RWPE1 (cell line): ENCODE data around the gene ATP11A.

Source experiments
- CTCF ChIA-PET: fragments of 350-600 bp; sonication (Branson Sonifier 250); formaldehyde crosslinking; extraction: SDS; loops from one replicate; lab custom pipeline; 2021; lab: Yijun Ruan, JAX
- POLR2A ChIA-PET: fragments of 400-600 bp; formaldehyde crosslinking; extraction: SDS; loops from one replicate; lab custom pipeline; 2020; ENCODE audit warnings: antibody characterized with exemption; ENCODE audit not compliant: low non-redundant PET; lab: Yijun Ruan, JAX
- DNase-seq: peaks from one replicate; pipeline ENCODE4 v3.0.0; 2012; ENCODE audit warnings: low spot score
- H3K27ac ChIP-seq: fragments of 450-650 bp; 2 replicates; pipeline ENCODE4 v1.5.1; 2017
- TF ChIP-seq, protein P1 (sequence below): fragments of 450-650 bp; conservative IDR thresholded peaks from 2 replicates; pipeline ENCODE4 v1.5.1; 2017; ENCODE audit warnings: low read depth, mild to moderate bottlenecking

The ATP11A gene

DNA sequence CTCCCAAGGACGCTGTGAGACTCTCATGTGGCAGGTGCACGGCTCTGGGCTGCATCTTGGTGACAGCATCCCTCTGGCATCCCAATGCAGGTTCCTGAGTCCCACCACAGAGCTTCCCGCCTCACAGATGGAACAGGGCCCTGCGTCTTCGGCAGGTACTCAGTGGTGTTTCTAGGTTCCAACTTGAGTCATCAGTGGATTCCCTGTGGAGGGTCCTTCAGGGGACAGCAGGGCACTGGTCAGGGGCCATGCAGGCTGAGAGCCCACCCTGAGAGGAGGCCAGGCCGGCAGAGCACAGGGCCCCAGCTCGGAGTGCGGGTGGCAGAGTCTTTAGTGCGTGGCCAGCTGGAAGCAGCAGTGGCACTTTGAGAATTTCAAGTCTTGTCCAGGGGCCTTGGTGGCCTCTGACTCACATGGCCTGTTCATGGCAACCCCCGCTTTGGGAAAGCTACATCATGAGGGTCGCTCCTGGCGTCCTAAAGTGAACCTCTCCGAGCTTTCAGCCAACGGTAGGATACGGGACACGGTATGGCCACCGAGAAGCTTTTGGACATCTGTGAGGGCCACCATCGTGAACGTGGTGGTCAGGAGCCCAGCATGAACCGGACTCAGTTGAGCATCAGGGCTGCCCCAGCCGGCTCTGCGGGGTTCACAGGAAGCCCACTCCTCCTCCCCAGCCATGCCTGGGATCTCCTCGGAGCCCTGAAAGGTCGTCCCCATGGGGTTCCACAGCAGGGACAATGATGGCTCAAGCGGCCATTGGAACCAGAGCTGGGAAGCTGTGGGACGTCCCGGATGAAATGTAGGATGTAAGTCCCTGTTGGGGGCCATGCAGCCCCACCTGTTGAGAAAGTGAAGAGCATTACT lies 207.1 kb downstream of the ATP11A start:
- ChIA-PET CTCF (interaction anchor here (0.6 kb wide), 1 partner anchor 11 kb away, joined by 3 read pairs; no protein-coding TSS in a partner anchor), POLR2A (no interaction called here)
- H3K27ac ChIP-seq: no peak overlapping the region
- TF ChIP-seq, protein P1, sequence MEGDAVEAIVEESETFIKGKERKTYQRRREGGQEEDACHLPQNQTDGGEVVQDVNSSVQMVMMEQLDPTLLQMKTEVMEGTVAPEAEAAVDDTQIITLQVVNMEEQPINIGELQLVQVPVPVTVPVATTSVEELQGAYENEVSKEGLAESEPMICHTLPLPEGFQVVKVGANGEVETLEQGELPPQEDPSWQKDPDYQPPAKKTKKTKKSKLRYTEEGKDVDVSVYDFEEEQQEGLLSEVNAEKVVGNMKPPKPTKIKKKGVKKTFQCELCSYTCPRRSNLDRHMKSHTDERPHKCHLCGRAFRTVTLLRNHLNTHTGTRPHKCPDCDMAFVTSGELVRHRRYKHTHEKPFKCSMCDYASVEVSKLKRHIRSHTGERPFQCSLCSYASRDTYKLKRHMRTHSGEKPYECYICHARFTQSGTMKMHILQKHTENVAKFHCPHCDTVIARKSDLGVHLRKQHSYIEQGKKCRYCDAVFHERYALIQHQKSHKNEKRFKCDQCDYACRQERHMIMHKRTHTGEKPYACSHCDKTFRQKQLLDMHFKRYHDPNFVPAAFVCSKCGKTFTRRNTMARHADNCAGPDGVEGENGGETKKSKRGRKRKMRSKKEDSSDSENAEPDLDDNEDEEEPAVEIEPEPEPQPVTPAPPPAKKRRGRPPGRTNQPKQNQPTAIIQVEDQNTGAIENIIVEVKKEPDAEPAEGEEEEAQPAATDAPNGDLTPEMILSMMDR: no peak
- no peak for DNase-seq

DNA sequence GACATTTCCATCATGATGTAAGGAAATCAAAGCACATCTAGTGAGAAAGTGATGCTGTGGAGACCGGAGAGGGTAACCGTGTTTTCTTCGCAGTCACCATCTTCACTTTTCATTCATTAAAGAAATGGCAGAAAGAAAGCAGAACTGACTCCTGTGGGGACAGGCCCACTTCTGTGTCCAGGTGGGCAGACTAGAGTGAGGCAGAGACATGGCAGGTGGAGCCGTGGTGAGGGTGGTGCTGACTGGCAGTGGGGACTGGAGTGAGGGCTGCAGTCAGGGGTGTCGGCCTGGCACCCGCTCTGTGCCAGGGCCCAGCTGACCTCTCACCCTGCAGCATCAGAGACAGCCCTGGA lies 207.7 kb downstream of the ATP11A start:
- no peak overlapping the region for H3K27ac ChIP-seq
- ChIA-PET POLR2A (no interaction called here), CTCF (no interaction called here)

DNA sequence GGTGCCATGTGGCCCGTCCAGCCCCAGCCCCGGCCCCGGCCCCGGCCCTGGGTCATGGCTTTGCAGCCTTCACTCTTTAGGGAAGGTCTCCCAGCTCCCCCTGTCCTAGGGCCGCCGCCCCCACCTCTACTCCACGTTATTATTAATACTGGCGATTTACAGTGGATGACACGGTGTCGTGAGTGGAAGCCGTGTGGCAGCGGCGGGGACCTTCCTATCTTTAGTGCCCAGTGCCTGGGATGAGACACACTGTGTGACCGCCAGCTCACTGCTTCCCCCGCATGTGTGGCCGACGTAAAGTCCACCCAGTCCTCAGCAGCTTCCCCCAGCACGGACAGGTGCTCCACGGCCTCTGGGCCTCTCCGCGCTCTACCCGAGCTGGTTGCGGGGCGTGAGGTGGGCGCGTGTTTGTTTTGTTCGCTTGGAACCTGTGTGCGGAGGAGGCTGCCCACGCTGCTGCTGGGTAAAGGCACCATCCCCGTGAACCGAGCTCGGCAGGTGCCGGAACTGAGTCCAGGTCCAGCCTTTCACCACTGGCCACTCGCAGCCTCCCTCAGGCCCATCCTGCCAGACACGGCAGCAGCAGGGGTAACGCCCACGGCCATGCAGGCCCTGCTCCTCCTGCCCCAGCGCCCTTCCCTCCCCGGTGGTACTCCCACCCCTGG lies 208.2 kb downstream of the ATP11A start:
- TF ChIP-seq, protein P1: no peak
- no peak for DNase-seq
- no peak overlapping the region for H3K27ac ChIP-seq
- ChIA-PET POLR2A (no interaction called here), CTCF (no interaction called here)

More for the DNA sequence above, 207.7 kb downstream of the ATP11A start:
- DNase-seq: no peak
- TF ChIP-seq, protein P1: no peak

DNA sequence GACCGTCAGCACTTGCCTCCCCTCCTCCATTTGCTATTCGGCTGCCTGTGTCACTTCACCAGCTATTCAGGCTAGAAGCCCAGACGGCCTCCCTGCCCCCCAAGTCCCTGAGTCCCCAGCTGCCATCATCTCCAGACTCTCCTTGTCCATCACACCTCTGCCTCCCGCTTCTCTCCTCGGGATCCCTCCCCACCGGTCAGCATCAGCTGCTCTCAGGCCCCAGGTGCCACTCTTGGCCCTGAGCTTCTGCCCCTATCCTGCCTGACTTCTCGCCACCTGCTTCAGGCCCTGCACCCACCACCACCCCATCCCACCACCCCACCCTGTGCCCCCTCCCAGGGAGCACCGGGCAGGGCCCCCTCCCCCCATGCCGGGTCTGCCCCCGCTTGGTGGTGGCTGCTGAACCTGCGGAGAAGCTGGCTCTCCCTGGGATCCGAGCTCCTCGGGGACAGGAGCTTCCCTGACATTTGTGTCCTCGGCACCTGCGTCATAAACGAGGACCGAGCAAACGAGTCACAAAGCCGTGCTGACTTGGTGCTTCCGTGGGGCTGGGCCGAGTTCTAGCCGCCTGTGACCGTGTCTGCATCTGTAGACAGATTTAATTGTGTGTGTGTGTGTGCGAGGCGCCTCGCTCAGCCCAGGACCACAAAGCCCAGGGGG lies 208.9 kb downstream of the ATP11A start:
- no peak overlapping the region for H3K27ac ChIP-seq
- DNase-seq: no peak
- ChIA-PET CTCF (no interaction called here), POLR2A (no interaction called here)
- TF ChIP-seq, protein P1: no peak

DNA sequence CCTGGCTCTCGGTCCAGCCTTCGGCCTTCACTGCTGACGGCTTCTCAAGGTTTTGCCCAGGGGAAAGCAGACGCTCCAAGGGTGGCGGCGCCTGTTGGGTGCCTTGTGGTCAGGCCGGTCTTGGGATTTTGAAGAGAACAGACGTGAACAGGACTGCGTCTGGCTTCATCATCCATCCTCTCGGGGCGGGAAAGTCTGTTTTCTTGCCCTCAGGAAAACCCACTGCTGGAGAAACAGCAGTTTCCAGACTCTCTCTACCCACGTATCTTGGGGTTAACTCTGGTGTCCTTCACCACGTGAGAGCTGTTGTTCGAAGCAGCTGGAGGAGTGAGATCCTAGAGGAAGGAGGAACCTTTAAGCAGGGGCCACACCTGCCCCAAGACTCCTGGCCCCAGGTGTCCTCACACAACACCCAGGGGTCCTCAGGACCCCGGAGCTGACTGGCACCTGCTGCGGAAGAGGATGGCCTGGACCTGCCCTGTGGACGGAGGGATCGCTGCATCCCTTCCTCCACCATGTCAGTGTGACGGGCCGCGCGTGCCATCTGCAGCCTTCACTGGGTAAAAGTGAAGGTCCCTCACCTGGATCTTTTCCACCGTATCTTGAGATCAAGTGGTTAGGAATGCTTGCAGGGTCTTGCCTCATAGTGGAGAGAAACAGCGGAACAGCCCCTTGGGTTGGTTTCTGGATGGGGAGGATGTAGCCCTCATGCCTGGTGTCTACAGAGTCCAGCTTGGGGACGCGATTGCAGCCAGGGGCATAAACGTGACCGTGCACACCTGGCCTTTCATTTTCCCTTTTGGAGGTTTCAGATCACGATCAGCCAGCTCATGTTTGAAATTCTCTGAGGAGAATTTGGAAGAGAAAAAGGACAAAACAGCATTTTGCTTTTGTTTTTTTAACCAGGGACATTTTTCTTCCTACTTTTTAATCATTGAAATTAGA lies 209.7 kb downstream of the ATP11A start:
- no peak overlapping the region for H3K27ac ChIP-seq
- TF ChIP-seq, protein P1: no peak
- ChIA-PET POLR2A (no interaction called here), CTCF (no interaction called here)
- DNase-seq: no peak

DNA sequence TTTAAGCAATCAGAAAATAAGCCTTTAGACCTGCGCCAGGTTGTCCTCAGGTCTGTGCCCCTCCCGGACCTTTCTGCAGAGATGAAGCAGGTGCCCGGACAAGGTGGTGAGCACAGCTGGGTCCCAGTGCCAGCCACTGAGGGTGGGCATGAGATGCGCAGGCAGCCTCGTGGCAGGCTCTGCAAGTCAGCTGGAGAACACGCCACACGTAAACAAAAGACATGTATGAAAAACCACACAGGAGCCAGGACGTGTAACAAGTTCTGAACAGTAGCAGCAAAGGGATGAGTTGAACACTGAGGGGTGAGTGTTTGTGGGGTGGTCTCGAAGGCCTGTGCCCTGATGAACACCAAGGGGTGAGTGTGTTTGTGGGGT lies 210.4 kb downstream of the ATP11A start:
- CTCF ChIA-PET: no interaction called here
- POLR2A ChIA-PET: no interaction called here
- no peak for DNase-seq
- TF ChIP-seq, protein P1: no peak
- no peak overlapping the region for H3K27ac ChIP-seq
